KOPT-K1 (cell line): ENCODE measurements around the gene GPN2.
"Not testable (repeated sequence)": the region's sequence is repeated elsewhere in the genome, so short reads cannot be mapped to it uniquely, and the experiment has no call there.

Source experiments
- H3K27ac ChIP-seq: fragments of 200-600 bp; sonication (generic); 2 replicates; pipeline ENCODE4 v1.5.1; 2016; ENCODE audit warnings: antibody characterized with exemption, mild to moderate bottlenecking, low read depth, low read length; ENCODE audit not compliant: poor library complexity, severe bottlenecking
- H3K36me3 ChIP-seq: fragments of 200-600 bp; sonication (generic); 2 replicates; pipeline ENCODE4 v1.5.1; 2017; ENCODE audit warnings: antibody characterized with exemption, mild to moderate bottlenecking, low read length, moderate library complexity; ENCODE audit not compliant: insufficient read depth
- H3K9me3 ChIP-seq: fragments of 200-600 bp; sonication (generic); 2 replicates; pipeline ENCODE4 v1.5.1; 2017; ENCODE audit warnings: antibody characterized with exemption, low read length, mild to moderate bottlenecking; ENCODE audit not compliant: insufficient read depth, poor library complexity, severe bottlenecking

The GPN2 gene

DNA sequence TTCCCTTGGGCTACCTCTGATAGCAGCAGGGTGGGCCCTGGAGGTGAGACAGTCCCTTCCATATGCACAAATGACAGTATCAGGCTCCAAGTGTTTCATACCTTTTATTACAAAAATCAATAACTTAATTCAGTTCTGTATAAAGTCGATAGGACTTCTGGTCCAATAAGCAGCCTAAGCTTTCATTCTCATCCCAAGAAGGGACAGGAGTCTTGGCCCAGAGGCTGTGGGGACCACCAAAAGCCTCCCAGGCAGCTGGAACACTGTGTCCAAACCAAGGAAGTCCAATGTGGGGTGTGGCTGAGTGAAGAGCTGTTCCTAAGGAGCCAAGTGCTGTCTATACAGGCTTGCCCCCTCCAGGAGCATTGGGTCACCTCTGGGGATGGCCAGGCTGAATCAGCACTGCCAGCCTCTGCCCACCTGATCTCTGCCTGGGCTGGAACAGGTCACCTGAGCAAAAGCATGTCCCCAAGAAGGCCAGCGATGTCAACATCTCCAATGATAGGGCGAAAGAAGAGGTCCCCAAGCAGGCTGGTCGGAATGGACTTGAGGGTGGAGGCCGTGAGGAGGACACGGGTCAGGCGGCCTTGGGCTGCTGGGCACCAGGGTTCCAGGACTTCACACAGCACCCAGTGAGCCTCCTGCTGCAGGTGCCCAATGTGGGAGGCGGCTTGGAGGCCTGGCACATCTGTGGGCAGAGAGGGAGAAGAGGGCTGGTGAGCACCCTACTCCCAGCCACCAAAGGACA, 21.5 kb upstream of the GPN2 start:
- Histone ChIP-seq H3K36me3 (no peaks in the 10 kb centered on the region), H3K9me3 (no peaks in the 10 kb centered on the region), H3K27ac (no peak overlapping the region)

DNA sequence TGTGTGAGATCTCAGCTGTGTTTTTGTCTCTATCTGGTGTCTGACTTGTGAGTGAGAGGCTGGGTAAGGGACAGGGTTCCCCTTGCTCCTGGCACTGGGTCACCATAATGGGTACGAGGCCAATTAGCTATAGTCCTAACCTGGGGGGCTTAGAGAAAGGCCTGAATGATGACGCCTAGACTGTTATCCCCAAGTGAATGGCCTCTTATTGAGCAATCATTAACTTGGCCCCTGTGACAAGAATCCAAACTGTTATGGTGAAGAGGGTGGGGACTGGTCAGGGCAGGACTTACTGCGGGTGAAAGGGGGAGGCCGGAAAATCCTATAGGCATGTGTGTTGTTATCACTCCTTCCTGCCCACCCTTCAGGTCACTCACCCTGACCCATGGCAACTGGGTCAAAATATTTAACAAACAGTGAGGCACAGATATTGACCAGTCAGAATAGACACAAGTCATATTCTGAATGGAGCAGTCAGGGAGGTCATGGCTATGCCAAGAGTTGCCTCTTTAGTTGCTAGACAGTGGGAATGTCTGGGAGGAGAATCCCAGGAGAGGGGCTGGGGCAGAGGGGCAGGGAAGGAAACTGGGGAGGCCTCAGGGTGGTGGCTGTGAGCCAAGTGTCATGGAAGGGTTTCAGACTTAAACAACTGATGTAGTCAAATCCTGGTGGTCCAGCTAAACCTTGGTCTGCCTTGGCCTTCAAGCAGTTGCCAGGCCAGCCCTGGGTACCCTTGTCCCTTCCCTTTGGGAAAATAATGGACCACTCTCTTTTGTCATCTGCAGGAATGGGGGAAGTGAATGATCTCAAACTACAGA, 20.5 kb upstream of the GPN2 start:
- no peaks in the 10 kb centered on the region for H3K9me3 ChIP-seq
- H3K27ac ChIP-seq = no peak overlapping the region
- H3K36me3 ChIP-seq = no peaks in the 10 kb centered on the region

DNA sequence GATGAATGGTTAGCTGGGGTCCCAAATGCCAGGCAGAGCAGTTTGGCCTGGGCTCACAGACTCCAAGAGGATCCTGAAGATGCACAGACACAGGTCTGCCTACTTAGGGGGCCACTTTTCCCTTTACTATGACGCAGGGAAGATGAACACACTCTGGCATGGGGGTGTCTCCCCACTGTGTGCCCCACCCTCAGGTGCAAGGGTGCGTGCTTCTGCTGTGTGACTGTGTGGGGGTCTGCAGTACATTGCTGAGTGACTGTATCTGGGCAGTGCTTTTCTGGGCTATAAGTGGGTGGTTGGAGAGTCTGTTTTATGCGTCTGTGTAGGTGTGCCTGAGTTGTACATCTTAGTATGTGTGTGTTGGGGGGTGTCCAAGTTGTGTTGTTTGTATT, 19.9 kb upstream of the GPN2 start:
- no peaks in the 10 kb centered on the region for H3K36me3 ChIP-seq
- no peaks in the 10 kb centered on the region for H3K9me3 ChIP-seq
- H3K27ac ChIP-seq = no peak overlapping the region

DNA sequence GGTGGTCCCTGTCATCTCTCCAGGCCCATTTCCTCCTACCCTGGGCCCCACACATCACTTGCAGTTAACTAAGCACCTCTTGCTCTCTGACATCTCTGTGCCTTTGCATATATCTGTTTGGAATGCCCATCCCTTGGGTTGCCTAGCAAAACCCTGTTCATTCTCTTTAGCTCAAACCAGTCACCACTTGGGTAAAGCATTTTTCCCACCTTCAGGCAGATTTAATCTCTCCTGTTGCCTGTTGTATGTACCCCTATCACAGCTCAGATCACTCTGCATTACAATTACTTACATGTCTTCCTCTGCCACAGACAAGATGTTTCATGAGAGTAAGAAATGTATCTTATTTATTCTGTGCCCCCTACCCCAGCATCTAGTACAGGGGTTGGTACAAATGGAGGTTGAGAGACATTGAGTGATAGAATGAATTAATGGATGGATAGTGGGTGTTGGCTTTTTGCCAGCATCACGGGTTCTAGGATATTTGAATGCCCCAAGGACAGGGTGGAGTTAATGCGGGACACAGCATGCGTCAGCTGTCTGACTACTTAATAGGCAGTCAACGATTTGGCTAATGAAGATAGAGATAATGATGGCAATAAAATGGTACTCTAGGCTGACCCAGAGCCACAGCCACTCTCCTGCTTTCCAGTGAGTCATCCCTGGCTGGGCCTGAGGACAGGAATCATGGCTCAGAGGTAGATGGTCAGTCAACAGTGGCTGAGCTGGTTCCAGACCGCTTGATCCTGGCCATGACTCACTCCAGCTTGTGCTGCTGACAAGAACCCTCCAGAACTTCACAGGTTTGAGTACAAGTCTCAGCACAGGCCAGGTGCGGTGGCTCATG, 17.2 kb upstream of the GPN2 start:
- Histone ChIP-seq H3K27ac (no peak overlapping the region), H3K9me3 (no peaks in the 10 kb centered on the region), H3K36me3 (no peaks in the 10 kb centered on the region)

DNA sequence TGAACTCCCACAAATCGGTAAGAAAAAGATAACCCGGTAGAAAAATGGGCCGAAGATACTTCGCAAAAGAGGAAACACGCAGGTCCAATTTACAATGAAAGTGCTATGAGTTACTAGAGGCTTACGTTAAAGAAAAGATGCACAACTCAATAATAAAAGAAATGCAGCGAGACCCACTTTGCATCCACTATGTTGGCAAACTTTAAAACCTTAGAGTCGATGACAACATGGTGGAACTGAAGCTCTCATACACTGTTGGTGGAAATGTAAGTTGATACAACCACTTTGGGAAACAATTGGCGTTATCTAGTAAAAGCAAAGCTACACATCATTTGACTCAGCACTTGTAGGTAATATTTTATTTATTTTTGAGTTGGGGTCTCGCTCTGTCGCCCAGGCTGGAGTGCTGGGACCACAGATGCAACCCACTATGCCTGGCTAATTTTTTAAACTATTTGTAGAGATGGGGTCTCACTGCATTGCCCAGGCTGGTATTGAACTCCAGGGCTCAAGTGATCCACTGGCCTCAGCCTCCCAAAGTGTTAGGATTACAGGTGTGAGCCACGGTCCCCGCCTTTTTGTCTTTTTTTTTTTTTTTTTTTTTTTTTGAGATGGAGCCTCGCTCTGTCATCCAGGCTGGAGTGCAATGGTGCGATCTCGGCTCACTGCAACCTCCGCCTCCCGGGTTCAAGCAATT, 10.9 kb upstream of the GPN2 start:
- Histone ChIP-seq H3K9me3 (no peaks in the 10 kb centered on the region), H3K27ac (peak overlapping the region; percentile 70), H3K36me3 (peaks cover 19% of the 10 kb centered on the region; the same call in 1 of the 2 replicates)

DNA sequence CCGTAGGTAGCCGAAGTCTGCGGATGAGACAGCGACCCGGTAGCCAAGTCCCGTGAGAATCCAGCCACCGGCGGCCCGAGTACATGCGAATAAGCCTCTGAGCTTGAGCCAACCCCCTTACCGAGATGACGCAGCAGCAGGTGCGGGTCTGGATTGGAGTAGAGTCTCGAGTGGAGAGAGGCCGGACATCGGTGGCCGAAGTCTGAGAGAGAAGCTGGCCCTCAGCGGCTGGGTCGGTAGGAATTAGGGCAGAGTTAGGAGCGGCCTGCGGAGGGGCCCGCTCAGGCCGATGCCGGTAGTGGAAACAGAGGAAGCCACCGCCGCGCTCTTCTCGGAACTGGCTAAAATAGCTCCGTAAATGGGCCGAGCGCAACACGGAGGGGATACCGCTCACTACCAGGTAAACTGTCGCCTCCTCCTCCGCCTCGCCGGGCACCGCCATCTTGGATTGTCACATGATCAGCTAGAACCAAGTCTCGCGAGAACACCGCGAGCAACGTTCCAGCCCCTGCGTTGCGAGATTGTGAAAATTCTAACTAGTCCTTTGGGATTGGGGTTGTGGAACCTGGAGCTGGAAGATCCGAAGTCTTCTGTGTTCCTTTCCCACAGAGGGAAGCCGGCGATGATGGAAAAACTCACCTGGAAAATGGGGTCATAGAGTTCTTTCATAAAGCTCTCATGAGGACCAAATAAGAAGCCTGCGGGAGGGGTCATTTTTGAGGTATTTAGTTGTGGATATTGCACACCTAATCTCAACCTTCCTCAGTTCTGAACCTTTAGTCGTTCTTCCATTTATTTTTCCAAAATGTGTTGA, 10.1 kb upstream of the GPN2 start, which contains the start of gene GPATCH3:
TSS of gene GPATCH3 (minus strand) at position 467 of the 814 bp plus-strand sequence. CDS start at position 442, 25 bp downstream.
- Histone ChIP-seq H3K36me3 (peaks cover 25% of the 10 kb centered on the region; the same call in 1 of the 2 replicates), H3K27ac (peak within 1 kb of the TSS; percentile 70), H3K9me3 (no peaks in the 10 kb centered on the region)

DNA sequence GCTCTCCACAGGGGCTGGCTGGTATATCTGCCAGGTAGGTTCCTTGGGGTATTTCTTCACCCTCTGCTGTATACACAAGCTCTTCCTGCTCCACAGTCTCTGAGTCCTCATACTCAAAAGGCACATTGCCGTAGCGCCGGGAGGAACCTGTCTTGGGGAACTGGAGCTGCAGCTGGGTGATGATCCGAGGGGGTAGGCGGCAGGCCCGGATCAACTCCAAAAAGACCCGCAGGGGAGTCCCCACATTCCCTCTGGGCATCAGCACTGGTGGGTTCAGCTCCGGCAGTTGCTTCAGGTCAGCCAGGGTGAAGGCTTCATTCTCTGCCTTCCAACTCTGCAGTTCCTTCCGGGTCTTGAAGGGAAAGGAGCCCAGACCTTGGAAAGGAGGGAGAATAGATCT, 7.3 kb upstream of the GPN2 start:
- Histone ChIP-seq H3K9me3 (no peaks in the 10 kb centered on the region), H3K36me3 (peaks cover 53% of the 10 kb centered on the region), H3K27ac (no peak overlapping the region)

DNA sequence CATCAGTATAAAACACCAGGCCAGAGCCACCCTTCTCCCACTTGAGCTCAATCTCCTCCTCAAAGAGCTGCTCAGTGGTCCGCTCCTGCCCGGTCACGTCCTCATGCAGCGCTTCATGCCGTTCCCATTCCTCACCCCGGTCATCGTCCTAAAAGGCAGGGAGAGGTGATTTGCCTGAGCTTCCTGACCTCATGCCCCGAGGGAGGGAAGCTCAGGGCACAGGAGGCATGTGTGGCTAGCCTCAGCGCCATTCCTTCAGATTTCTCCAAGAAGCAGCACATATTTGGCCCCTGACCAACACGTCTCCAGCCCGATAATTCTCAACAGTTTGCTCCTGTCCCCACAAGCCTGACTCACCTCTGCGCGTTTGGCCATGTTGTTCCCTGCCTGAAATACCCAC, 4.2 kb upstream of the GPN2 start:
- Histone ChIP-seq H3K27ac (no peak overlapping the region), H3K36me3 (peaks cover 58% of the 10 kb centered on the region), H3K9me3 (no peaks in the 10 kb centered on the region)

DNA sequence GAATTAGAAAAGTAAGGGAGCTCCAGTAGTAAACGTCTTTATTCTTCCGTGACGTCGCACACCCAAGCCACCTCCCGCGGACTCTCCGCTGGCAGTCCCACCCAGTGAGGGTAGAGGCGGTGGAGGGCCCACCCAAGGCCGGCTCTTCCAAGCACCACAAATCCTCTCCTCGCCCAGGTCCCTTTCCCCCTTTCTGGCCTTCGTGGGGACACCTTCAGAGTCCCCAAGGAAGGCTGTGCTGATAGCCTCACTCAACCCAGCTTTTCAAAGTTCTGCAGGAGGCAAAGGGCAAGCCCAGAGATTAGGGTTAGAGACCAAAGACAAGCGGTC, 349 bp upstream of the GPN2 start:
- Histone ChIP-seq H3K27ac (peak overlapping the region; percentile 76), H3K9me3 (no peaks in the 10 kb centered on the region), H3K36me3 (peaks cover 71% of the 10 kb centered on the region)

DNA sequence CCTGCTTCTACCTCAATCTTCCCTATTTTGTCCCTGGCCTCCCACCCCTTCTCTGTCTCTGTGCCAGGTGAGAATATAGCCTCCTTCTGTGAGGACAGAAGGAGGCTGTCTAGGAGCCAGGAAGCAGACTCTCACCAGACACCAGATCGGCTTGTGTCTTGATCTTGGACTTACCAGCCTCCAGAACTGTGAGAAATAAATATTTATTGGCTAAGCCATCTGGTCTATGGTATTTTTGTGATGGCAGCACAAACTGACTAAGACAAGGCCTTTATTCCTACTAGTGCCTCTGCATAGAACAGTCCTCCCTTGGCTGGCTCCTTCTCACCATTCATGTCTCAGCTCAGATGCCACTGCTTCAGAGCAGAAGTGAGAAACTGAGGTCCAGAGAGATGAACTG, 1.9 kb downstream of the GPN2 start:
- no peak overlapping the region for H3K27ac ChIP-seq
- peaks cover 71% of the 10 kb centered on the region for H3K36me3 ChIP-seq
- H3K9me3 ChIP-seq = no peaks in the 10 kb centered on the region

DNA sequence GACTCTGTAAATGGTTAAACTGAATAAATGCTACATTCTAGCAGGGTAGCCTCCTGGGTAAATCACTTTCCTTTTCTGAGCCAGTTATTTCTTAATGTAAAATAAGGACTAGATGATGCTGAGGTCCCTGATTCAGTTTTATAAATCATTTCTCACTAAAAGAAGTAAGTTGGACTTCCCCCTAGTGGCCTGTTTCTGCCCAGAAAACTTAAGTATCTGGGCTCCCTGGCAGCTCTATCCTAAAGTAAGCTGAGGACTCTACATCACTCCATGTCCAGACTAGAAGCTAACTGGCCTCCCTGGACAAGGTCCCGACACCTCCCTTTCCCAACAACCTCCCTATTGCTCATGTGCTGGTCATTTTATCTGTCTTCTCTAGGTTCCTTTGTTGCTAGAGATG, 3.0 kb downstream of the GPN2 start:
- H3K9me3 ChIP-seq = no peaks in the 10 kb centered on the region
- H3K36me3 ChIP-seq = peaks cover 71% of the 10 kb centered on the region
- H3K27ac ChIP-seq = no peak overlapping the region

DNA sequence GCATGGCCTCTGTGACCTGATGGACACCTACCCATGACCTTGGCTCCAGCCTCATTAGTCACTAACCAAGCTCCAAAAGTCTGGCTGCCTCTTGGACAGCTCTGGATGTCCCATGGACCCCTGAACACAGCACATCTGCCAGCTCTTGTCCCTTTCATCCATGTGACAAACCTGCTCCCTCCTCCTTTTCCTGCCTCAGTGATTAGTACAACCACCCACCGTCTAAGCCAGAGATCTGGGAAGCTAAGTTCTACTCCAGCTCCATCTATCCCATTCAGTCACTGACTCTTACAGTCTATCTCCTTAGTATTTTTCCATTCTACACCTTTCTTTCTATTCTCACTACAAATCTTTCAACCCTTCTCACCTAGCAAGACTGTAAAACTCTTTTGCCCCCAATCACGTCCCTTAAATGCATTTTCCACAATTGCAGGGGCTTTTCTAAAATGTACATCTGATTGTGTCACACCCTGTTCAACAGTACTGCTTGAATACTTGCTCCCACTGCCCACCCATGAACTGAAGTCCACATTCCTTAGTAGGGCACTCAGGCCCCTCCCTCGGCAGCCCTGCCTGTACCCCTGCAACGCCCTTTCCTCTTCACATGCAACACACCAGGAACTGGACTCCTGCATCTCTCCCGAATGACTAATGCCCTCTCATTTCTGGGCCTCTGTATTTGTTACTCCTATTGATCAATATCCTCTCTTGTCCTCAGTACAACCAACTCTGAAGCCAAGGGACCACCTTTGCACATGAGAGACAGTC, 7.2 kb downstream of the GPN2 start:
- no peaks in the 10 kb centered on the region for H3K9me3 ChIP-seq
- H3K27ac ChIP-seq = no peak overlapping the region

DNA sequence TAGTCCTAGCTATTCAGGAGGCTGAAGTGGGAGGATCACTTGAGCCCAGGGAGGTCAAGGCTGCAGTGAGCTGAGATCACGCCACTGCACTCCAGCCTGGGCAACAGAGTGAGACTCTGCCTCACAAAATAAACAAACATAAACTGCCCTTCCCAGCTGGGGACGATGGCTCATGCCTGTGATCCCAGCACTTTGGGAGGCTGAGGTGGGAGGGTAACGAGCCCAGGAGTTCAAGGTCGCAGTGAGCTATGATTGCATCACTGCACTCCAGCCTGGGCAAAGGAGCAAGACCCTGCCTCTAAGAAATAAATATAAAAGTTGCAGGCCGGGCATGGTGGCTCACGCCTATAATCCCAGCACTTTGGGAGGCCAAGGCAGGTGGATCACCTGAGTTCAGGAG, 8.5 kb downstream of the GPN2 start:
- not testable (repeated sequence) for H3K9me3 ChIP-seq, H3K27ac ChIP-seq
- peaks cover 99% of the 10 kb centered on the region for H3K36me3 ChIP-seq

More for the DNA sequence above, 7.2 kb downstream of the GPN2 start:
- H3K36me3 ChIP-seq = peaks cover 97% of the 10 kb centered on the region
